Measurements from ENCODE around the gene TMEM120B. TPM values are rescaled to one million over a fixed set of nuclear protein-coding genes. Genes with fewer than 3 reads are reported as not detected.

TMEM120B gene
- total RNA-seq, 1 experiment from 2014 or later = 20.5 TPM

GRCh38 chr12:121753844-121754264 lies 41.3 kb downstream of the TMEM120B start:
- BruUV-seq (replicated peaks) = no TSS peak
- ATAC-seq = no peak
- RAD21 ChIA-PET (ENCODE audit: low non-redundant PET in 1 of 2, low total read pairs in 2 of 2, uncharacterized antibody in 2 of 2, unreplicated experiment in 2 of 2) = no interaction called here
- Histone ChIP-seq H3K4me1 (ENCODE audit: control insufficient read depth in 1 of 2, insufficient read depth in 2 of 2, low read length in 2 of 2) (no peaks in the 10 kb centered on the region), H3K9me3 (ENCODE audit: control insufficient read depth in 1 of 2, insufficient read depth in 1 of 2, low read depth in 1 of 2, low read length in 2 of 2) (no peaks in the 10 kb centered on the region), H4K20me1 (ENCODE audit: insufficient read depth) (no peaks in the 10 kb centered on the region), H3K27ac (ENCODE audit: low read depth, low read length) (no peak overlapping the region), H3K4me2 (ENCODE audit: low read length) (no peak overlapping the region), H2AFZ (ENCODE audit: low read depth, low read length, poor library complexity, severe bottlenecking) (no peak overlapping the region), H3K9me2 (ENCODE audit: insufficient read depth) (no peaks in the 10 kb centered on the region), H3K36me3 (ENCODE audit: control insufficient read depth in 1 of 2, insufficient read depth in 2 of 2, low read length in 2 of 2) (peaks cover 4 to 10% of the 10 kb centered on the region in 2 experiments; a peak in 3 of 4 replicates), H3K79me2 (ENCODE audit: insufficient read depth, low read length) (no peaks in the 10 kb centered on the region), H3K4me3 (replicated peaks in 1 of 2; ENCODE audit: low read depth in 1 of 2, low read length in 2 of 2) (no peak overlapping the region), H3K27me3 (ENCODE audit: insufficient read depth, low read length) (no peaks in the 10 kb centered on the region), H3K9ac (ENCODE audit: low read length) (no peak overlapping the region)
- intact Hi-C loops (cut with micrococcal nuclease) = no loop called here
- POLR2A ChIA-PET = no interaction called here
- CTCF ChIA-PET = no interaction called here
- DNase-seq (ENCODE audit: low read depth, low spot score) = no peak
- TF ChIP-seq SRF (IDR thresholded peaks at IDR 0.05; ENCODE audit: low read depth) (no peak), TCF7L2 (IDR thresholded peaks at IDR 0.05; ENCODE audit: borderline replicate concordance, extremely low read depth, insufficient read depth, insufficient read length) (no peak), POLR2A (IDR thresholded peaks at IDR 0.05; ENCODE audit: borderline replicate concordance, extremely low read depth, insufficient read depth, insufficient read length) (no peak), YY1 (IDR thresholded peaks at IDR 0.05; ENCODE audit: extremely low read depth, insufficient replicate concordance, low read depth, low read length) (no peak), CBX3 (IDR thresholded peaks at IDR 0.05; ENCODE audit: low read depth) (no peak), CTCF (IDR thresholded peaks at IDR 0.05 in 2 of 3, conservative IDR thresholded peaks at IDR 0.05 in 1 of 3; ENCODE audit: borderline replicate concordance in 1 of 3, insufficient read depth in 1 of 3, low read depth in 2 of 3, low read length in 2 of 3) (no peak), ELF1 (IDR thresholded peaks at IDR 0.05; ENCODE audit: borderline replicate concordance, low read depth) (no peak), ZNF274 (IDR thresholded peaks at IDR 0.05; ENCODE audit: low read depth, low read length) (no peak), ZFX (IDR thresholded peaks at IDR 0.05) (no peak), SIN3A (IDR thresholded peaks at IDR 0.05; ENCODE audit: low read depth) (no peak), POLR2AphosphoS5 (IDR thresholded peaks at IDR 0.05; ENCODE audit: low read depth, low read length) (no peak), CEBPB (IDR thresholded peaks at IDR 0.05; ENCODE audit: low read depth) (no peak), RAD21 (IDR thresholded peaks at IDR 0.05; ENCODE audit: low read depth) (no peak), FOSL1 (IDR thresholded peaks at IDR 0.05; ENCODE audit: low read depth) (no peak), EZH2 (IDR thresholded peaks at IDR 0.05) (no peak), SP1 (IDR thresholded peaks at IDR 0.05; ENCODE audit: low read depth) (no peak)
- TF ChIP-seq, protein P1, sequence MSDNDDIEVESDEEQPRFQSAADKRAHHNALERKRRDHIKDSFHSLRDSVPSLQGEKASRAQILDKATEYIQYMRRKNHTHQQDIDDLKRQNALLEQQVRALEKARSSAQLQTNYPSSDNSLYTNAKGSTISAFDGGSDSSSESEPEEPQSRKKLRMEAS (IDR thresholded peaks at IDR 0.05) = no peak
- TF ChIP-seq, protein P2, sequence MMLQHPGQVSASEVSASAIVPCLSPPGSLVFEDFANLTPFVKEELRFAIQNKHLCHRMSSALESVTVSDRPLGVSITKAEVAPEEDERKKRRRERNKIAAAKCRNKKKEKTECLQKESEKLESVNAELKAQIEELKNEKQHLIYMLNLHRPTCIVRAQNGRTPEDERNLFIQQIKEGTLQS (IDR thresholded peaks at IDR 0.05) = no peak
- TF ChIP-seq, protein P3, sequence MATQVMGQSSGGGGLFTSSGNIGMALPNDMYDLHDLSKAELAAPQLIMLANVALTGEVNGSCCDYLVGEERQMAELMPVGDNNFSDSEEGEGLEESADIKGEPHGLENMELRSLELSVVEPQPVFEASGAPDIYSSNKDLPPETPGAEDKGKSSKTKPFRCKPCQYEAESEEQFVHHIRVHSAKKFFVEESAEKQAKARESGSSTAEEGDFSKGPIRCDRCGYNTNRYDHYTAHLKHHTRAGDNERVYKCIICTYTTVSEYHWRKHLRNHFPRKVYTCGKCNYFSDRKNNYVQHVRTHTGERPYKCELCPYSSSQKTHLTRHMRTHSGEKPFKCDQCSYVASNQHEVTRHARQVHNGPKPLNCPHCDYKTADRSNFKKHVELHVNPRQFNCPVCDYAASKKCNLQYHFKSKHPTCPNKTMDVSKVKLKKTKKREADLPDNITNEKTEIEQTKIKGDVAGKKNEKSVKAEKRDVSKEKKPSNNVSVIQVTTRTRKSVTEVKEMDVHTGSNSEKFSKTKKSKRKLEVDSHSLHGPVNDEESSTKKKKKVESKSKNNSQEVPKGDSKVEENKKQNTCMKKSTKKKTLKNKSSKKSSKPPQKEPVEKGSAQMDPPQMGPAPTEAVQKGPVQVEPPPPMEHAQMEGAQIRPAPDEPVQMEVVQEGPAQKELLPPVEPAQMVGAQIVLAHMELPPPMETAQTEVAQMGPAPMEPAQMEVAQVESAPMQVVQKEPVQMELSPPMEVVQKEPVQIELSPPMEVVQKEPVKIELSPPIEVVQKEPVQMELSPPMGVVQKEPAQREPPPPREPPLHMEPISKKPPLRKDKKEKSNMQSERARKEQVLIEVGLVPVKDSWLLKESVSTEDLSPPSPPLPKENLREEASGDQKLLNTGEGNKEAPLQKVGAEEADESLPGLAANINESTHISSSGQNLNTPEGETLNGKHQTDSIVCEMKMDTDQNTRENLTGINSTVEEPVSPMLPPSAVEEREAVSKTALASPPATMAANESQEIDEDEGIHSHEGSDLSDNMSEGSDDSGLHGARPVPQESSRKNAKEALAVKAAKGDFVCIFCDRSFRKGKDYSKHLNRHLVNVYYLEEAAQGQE (IDR thresholded peaks at IDR 0.05; ENCODE audit: low read depth) = no peak

Data from HCT116 (cell line).